GM21723 (cell line): ENCODE results near the gene POMT2.

ENCODE experiments used
- ATAC-seq: cut with Tn5 transposase; IDR thresholded peaks from one replicate; pipeline ENCODE4 v1.9.1; 2021; ENCODE audit warnings: mild to moderate bottlenecking, moderate library complexity; ENCODE audit not compliant: unreplicated experiment

Gene POMT2

GRCh38 chr14:77270361-77271112 is 50.1 kb downstream of the POMT2 start:
- no peak for ATAC-seq

- ATAC-seq, result no peak
Measured at GRCh38 chr14:77268989-77269600, 51.6 kb downstream of the POMT2 start.

GRCh38 chr14:77267937-77268699 is 52.6 kb downstream of the POMT2 start:
- ATAC-seq, result no peak

- ATAC-seq, result no peak
Measured at GRCh38 chr14:77266336-77266735, 54.3 kb downstream of the POMT2 start.

GRCh38 chr14:77265561-77266335 is 54.9 kb downstream of the POMT2 start:
- ATAC-seq, result no peak

GRCh38 chr14:77265187-77265515 is 55.5 kb downstream of the POMT2 start:
- ATAC-seq, result no peak

- no peak for ATAC-seq
Measured at GRCh38 chr14:77264466-77265186, 56.1 kb downstream of the POMT2 start.

- ATAC-seq, result no peak
Measured at GRCh38 chr14:77260631-77261030, 60.1 kb downstream of the POMT2 start.

- no peak for ATAC-seq
Measured at GRCh38 chr14:77260199-77260598, 60.5 kb downstream of the POMT2 start.

- ATAC-seq, result no peak
Measured at GRCh38 chr14:77259025-77259715, 61.5 kb downstream of the POMT2 start.

GRCh38 chr14:77258566-77258965 is 62.1 kb downstream of the POMT2 start:
- no peak for ATAC-seq

GRCh38 chr14:77257700-77258099 is 63.0 kb downstream of the POMT2 start:
- no peak for ATAC-seq

- ATAC-seq, result no peak
Measured at GRCh38 chr14:77256694-77257093, 64.0 kb downstream of the POMT2 start.

- no peak for ATAC-seq
Measured at GRCh38 chr14:77253333-77254190, 67.1 kb downstream of the POMT2 start.

GRCh38 chr14:77251870-77252269 is 68.8 kb downstream of the POMT2 start:
- no peak for ATAC-seq

- no peak for ATAC-seq
Measured at GRCh38 chr14:77250927-77251326, 69.8 kb downstream of the POMT2 start.

GRCh38 chr14:77249286-77249685 is 71.4 kb downstream of the POMT2 start:
- ATAC-seq, result no peak

GRCh38 chr14:77248666-77249065 is 72.0 kb downstream of the POMT2 start:
- ATAC-seq, result no peak

GRCh38 chr14:77246784-77247183 is 73.9 kb downstream of the POMT2 start:
- no peak for ATAC-seq
